GM19467 (cell line): ENCODE data around the gene ZC2HC1C.
"Not testable (repeated sequence)": the region's sequence is repeated elsewhere in the genome, so short reads cannot be mapped to it uniquely, and the experiment has no call there.

ENCODE experiments used
- ATAC-seq: cut with Tn5 transposase; IDR thresholded peaks from one replicate; pipeline ENCODE4 v1.9.1; 2021; ENCODE audit warnings: mild to moderate bottlenecking, moderate library complexity; ENCODE audit not compliant: unreplicated experiment

The ZC2HC1C gene

GRCh38 chr14:75053396-75054291 lies 15.8 kb upstream of the ZC2HC1C start:
- no peak for ATAC-seq

GRCh38 chr14:75054421-75054820 lies 15.0 kb upstream of the ZC2HC1C start:
- no peak for ATAC-seq

- no peak for ATAC-seq
These were observed 9.8 kb upstream of the ZC2HC1C start for GRCh38 chr14:75059642-75060041.

GRCh38 chr14:75060420-75060819 lies 9.0 kb upstream of the ZC2HC1C start:
- ATAC-seq = no peak

GRCh38 chr14:75063013-75063412 lies 6.4 kb upstream of the ZC2HC1C start:
- no peak for ATAC-seq

- peak; percentile 85 for ATAC-seq
These were observed 5.8 kb upstream of the ZC2HC1C start, which contains the start of gene ACYP1 for GRCh38 chr14:75063491-75064204. Gene ACYP1 (minus strand): TSS chr14:75064024. CDS start chr14:75063553, 471 bp downstream.

GRCh38 chr14:75064205-75064567 lies 5.3 kb upstream of the ZC2HC1C start:
- ATAC-seq = no peak

- no peak for ATAC-seq
These were observed 2.8 kb upstream of the ZC2HC1C start for GRCh38 chr14:75066691-75067090.

- no peak for ATAC-seq
These were observed 2.2 kb upstream of the ZC2HC1C start for GRCh38 chr14:75067212-75067611.

GRCh38 chr14:75067765-75068164 lies 1.7 kb upstream of the ZC2HC1C start:
- not testable (repeated sequence) for ATAC-seq

- ATAC-seq = no peak
These were observed 934 bp upstream of the ZC2HC1C start for GRCh38 chr14:75068294-75069120.

GRCh38 chr14:75069811-75070145 lies 337 bp downstream of the ZC2HC1C start:
- no peak for ATAC-seq

GRCh38 chr14:75070383-75070782 lies 942 bp downstream of the ZC2HC1C start:
- no peak for ATAC-seq

GRCh38 chr14:75077794-75078193 lies 8.4 kb downstream of the ZC2HC1C start:
- ATAC-seq = no peak

GRCh38 chr14:75079521-75079920 lies 10.1 kb downstream of the ZC2HC1C start:
- no peak for ATAC-seq

- no peak for ATAC-seq
These were observed 12.3 kb downstream of the ZC2HC1C start for GRCh38 chr14:75081660-75082229.

- ATAC-seq = no peak
These were observed 13.8 kb downstream of the ZC2HC1C start for GRCh38 chr14:75083271-75083670.

- ATAC-seq = no peak
These were observed 15.1 kb downstream of the ZC2HC1C start for GRCh38 chr14:75084513-75084912.

- ATAC-seq = no peak
These were observed 18.7 kb downstream of the ZC2HC1C start for GRCh38 chr14:75088153-75088552.

- ATAC-seq = no peak
These were observed 19.3 kb downstream of the ZC2HC1C start for GRCh38 chr14:75088566-75089373.
